Hepatocyte (in vitro differentiated cells): ENCODE measurements around the gene RASGEF1C. TPM values are rescaled to one million over a fixed set of nuclear protein-coding genes. Genes with fewer than 3 reads are reported as not detected.

Experiments
- DNase-seq: peaks from one replicate; pipeline ENCODE4 v3.0.0-alpha.2; 2016; ENCODE audit warnings: low spot score
- H2AFZ ChIP-seq: fragments of 200-600 bp; sonication (generic); 2 replicates; pipeline ENCODE4 v1.6.0; 2016; ENCODE audit warnings: antibody characterized with exemption, mild to moderate bottlenecking
- H3K27ac ChIP-seq: fragments of 200-600 bp; sonication (generic); 2 replicates; pipeline ENCODE4 v1.5.1; 2016; ENCODE audit warnings: mild to moderate bottlenecking
- H3K27me3 ChIP-seq: fragments of 200-600 bp; sonication (generic); 2 replicates; pipeline ENCODE4 v1.6.1; 2016
- H3K36me3 ChIP-seq: fragments of 200-600 bp; sonication (generic); replicated peaks from 2 replicates; pipeline ENCODE4 v1.5.1; 2016; ENCODE audit warnings: low read depth; ENCODE audit not compliant: insufficient read depth
- H3K4me1 ChIP-seq: fragments of 200-600 bp; sonication (generic); 2 replicates; pipeline ENCODE4 v1.5.1; 2016; ENCODE audit warnings: mild to moderate bottlenecking, moderate library complexity; ENCODE audit not compliant: insufficient read depth
- H3K4me2 ChIP-seq: fragments of 200-600 bp; sonication (generic); 2 replicates; pipeline ENCODE4 v1.6.0; 2016
- H3K4me3 ChIP-seq: fragments of 200-600 bp; sonication (generic); 2 replicates; pipeline ENCODE4 v1.5.1; 2016; ENCODE audit warnings: mild to moderate bottlenecking
- H3K79me2 ChIP-seq: fragments of 200-600 bp; sonication (generic); 2 replicates; pipeline ENCODE4 v1.6.0; 2017; ENCODE audit warnings: mild to moderate bottlenecking
- H3K9me2 ChIP-seq: fragments of 200-600 bp; sonication (generic); replicated peaks from 2 replicates; pipeline ENCODE4 v1.6.0; 2017; ENCODE audit warnings: mild to moderate bottlenecking; ENCODE audit not compliant: insufficient read depth
- H3K9me3 ChIP-seq: fragments of 200-600 bp; sonication (generic); 2 replicates; pipeline ENCODE4 v1.5.1; 2016; ENCODE audit warnings: low read depth, mild to moderate bottlenecking
- H4K20me1 ChIP-seq: fragments of 200-600 bp; sonication (generic); 2 replicates; pipeline ENCODE4 v1.6.0; 2016; ENCODE audit warnings: mild to moderate bottlenecking; ENCODE audit not compliant: insufficient read depth, poor library complexity, severe bottlenecking
- EZH2 ChIP-seq: fragments of 200-600 bp; sonication (generic); IDR thresholded peaks from 2 replicates; pipeline ENCODE4 v1.6.1; 2016; ENCODE audit warnings: antibody characterized with exemption, mild to moderate bottlenecking, borderline replicate concordance
- EZH2phosphoT487 ChIP-seq: fragments of 200-600 bp; sonication (generic); IDR thresholded peaks from one replicate; pipeline ENCODE4 v1.6.1; 2018; ENCODE audit warnings: antibody characterized with exemption, mild to moderate bottlenecking, low read depth, moderate library complexity; ENCODE audit not compliant: unreplicated experiment, severe bottlenecking
- WGBS: methylation state at CpG from one replicate; pipeline ENCODE4 v1.1.6; 2016; ENCODE audit warnings: low lambda C conversion rate; ENCODE audit errors: missing lambda C conversion rate; 5-methylcytosine and 5-hydroxymethylcytosine counted together
- polyA plus RNA-seq: library from polyadenylated mRNA; unstranded; fragments of >200 nt; fragmentation: Nextera tagmentation; extraction: Ambion mirVana; gene quantifications from 2 replicates; pipeline ENCODE4 v1.2.1, GENCODE V29; 2016
- total RNA-seq: library from RNA; depleted of rRNA; stranded (reverse); fragments of >200 nt; gene quantifications from 2 replicates; pipeline ENCODE4 v1.2.3, GENCODE V29; 2014
- TF ChIP-seq, protein P1 (sequence below): fragments of 200-600 bp; sonication (generic); IDR thresholded peaks from 2 replicates; pipeline ENCODE4 v1.5.1; 2016; ENCODE audit warnings: antibody characterized with exemption, mild to moderate bottlenecking; ENCODE audit not compliant: poor library complexity

RASGEF1C gene
- total and polyA plus RNA-seq, 2 experiments from 2014 or later: not detected

DNA sequence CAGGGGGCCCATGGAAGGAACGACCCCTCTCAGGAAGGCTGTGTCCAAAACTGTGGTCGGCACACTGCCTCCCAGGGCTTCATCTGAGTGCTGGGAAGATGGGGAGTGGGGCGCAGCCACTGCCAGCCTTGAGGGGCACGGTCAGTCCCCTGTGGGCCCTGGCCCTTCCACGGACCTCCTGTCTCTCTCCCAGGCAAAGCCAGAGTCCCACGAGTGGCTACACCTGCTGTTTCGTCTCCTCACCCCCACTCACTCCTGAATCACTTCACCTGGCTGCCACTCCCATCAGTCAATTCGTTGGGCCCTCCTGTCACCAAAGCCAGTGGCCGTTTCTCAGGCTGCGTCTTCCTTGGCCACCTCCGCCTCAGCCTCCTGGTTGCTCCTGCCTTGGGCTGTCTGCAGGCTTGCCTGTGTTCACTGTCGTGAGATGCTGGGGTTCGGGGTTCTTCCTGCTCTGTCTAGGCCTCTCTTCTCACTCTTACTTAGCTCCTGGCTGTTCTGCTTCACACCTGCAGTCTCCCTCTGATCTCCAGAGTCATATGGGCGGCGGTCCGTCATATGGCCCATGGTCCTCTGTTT, 78.6 kb downstream of the RASGEF1C start:
- Histone ChIP-seq H3K4me3 (no peak overlapping the region), H3K27me3 (no peaks in the 10 kb centered on the region), H3K9me2 (no peaks in the 10 kb centered on the region), H3K36me3 (no peaks in the 10 kb centered on the region), H3K79me2 (no peaks in the 10 kb centered on the region), H2AFZ (no peak overlapping the region), H4K20me1 (no peaks in the 10 kb centered on the region), H3K4me2 (no peak overlapping the region), H3K9me3 (no peaks in the 10 kb centered on the region), H3K4me1 (no peaks in the 10 kb centered on the region), H3K27ac (no peak overlapping the region)
- TF ChIP-seq, protein P1, sequence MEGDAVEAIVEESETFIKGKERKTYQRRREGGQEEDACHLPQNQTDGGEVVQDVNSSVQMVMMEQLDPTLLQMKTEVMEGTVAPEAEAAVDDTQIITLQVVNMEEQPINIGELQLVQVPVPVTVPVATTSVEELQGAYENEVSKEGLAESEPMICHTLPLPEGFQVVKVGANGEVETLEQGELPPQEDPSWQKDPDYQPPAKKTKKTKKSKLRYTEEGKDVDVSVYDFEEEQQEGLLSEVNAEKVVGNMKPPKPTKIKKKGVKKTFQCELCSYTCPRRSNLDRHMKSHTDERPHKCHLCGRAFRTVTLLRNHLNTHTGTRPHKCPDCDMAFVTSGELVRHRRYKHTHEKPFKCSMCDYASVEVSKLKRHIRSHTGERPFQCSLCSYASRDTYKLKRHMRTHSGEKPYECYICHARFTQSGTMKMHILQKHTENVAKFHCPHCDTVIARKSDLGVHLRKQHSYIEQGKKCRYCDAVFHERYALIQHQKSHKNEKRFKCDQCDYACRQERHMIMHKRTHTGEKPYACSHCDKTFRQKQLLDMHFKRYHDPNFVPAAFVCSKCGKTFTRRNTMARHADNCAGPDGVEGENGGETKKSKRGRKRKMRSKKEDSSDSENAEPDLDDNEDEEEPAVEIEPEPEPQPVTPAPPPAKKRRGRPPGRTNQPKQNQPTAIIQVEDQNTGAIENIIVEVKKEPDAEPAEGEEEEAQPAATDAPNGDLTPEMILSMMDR: no peak
- TF ChIP-seq EZH2 (no peak), EZH2phosphoT487 (no peak)
- WGBS: 87% methylated on average over 16 of the region's 16 CpGs
- DNase-seq: peak; percentile 2

DNA sequence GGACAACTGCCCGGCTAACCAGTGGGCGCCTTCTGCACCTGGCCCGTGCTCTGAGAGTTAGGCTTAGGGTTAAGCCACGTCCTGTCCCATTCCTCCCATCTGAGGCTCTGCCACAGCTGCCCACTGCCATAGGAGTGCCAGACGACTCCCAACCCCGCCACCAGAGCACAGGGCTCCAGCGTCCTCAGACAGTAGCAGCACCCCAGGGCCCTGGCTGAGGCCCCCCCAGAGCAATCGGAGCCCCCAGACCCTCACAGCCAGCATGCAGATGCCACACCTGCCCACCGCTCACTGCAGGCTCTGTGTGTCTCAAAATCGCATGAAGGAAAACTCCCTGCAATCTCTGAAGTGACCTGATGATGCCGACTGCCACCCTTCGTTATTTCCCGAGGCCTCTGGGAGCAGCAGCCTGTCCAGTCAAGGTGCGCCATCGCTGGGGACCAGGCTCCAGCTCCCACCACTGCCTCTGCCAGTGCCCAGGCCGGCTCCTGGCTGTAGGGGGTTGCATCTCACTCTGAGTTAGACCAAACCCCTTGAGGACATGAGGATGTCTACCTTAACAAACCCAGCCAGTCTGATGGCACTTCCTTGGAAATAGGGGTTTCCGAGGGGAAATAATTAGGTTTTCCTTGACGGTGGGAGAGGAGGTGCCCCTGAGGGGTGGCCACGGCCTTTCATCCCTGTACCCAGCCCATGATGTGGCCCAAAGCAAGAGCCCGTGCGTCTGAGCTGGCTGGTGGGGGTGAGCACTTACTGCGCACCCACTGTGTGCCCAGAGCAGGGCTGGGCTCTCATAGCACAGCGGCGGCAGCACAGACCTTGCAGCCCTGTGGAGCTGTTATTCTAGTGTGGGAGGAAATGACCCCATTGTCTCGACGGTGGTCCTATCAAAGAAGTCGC, 79.5 kb downstream of the RASGEF1C start:
- H2AFZ ChIP-seq: no peak overlapping the region
- H3K9me3 ChIP-seq: no peaks in the 10 kb centered on the region
- no peaks in the 10 kb centered on the region for H3K36me3 ChIP-seq
- no peaks in the 10 kb centered on the region for H4K20me1 ChIP-seq
- no peak overlapping the region for H3K4me3 ChIP-seq
- TF ChIP-seq EZH2 (no peak), EZH2phosphoT487 (no peak)
- TF ChIP-seq, protein P1: no peak
- no peaks in the 10 kb centered on the region for H3K27me3 ChIP-seq
- no peaks in the 10 kb centered on the region for H3K79me2 ChIP-seq
- H3K9me2 ChIP-seq: no peaks in the 10 kb centered on the region
- no peak overlapping the region for H3K27ac ChIP-seq
- H3K4me1 ChIP-seq: no peaks in the 10 kb centered on the region
- 90% methylated on average over 26 of the region's 27 CpGs for WGBS
- H3K4me2 ChIP-seq: no peak overlapping the region
- DNase-seq: peak; percentile 5

GRCh38 chr5:180128671-180129261, 80.2 kb downstream of the RASGEF1C start:
- Histone ChIP-seq H3K9me2 (no peaks in the 10 kb centered on the region), H3K4me2 (no peak overlapping the region), H3K79me2 (no peaks in the 10 kb centered on the region), H4K20me1 (no peaks in the 10 kb centered on the region), H3K27me3 (no peaks in the 10 kb centered on the region), H2AFZ (no peak overlapping the region), H3K36me3 (no peaks in the 10 kb centered on the region), H3K9me3 (no peaks in the 10 kb centered on the region), H3K4me1 (no peaks in the 10 kb centered on the region), H3K27ac (no peak overlapping the region), H3K4me3 (no peak overlapping the region)
- 90% methylated on average over 7 of the region's 13 CpGs for WGBS
- no peak for TF ChIP-seq EZH2phosphoT487
- TF ChIP-seq, protein P1: no peak
- DNase-seq: peak; percentile 2
